Chondrocyte (in vitro differentiated cells): ENCODE results near the gene MRPL55. TPM values are rescaled to one million over a fixed set of nuclear protein-coding genes. Genes with fewer than 3 reads are reported as not detected.

Experiments used
- DNase-seq: peaks from one replicate; pipeline ENCODE4 v3.0.0; 2021; ENCODE audit warnings: mixed read lengths, low spot score
- H3K27ac Mint-ChIP-seq: one replicate; pipeline ENCODE4 v1.8.0; 2021; ENCODE audit warnings: mild to moderate bottlenecking, moderate library complexity, mixed read lengths; ENCODE audit not compliant: unreplicated experiment
- H3K27me3 Mint-ChIP-seq: 2 replicates; pipeline ENCODE4 v1.8.0; 2021; ENCODE audit warnings: low read depth, mixed read lengths
- H3K36me3 Mint-ChIP-seq: 2 replicates; pipeline ENCODE4 v1.8.0; 2021; ENCODE audit warnings: low read depth, mixed read lengths
- H3K4me1 Mint-ChIP-seq: 2 replicates; pipeline ENCODE4 v1.8.0; 2021; ENCODE audit warnings: low read depth, mild to moderate bottlenecking, mixed read lengths
- H3K4me3 Mint-ChIP-seq: one replicate; pipeline ENCODE4 v1.8.0; 2021; ENCODE audit warnings: mild to moderate bottlenecking, moderate library complexity, mixed read lengths; ENCODE audit not compliant: unreplicated experiment
- H3K9me3 Mint-ChIP-seq: 2 replicates; pipeline ENCODE4 v1.8.0; 2021; ENCODE audit warnings: low read depth, mixed read lengths
- CTCF ChIP-seq: fragments of 200-600 bp; sonication (generic); IDR thresholded peaks from 2 replicates; pipeline ENCODE4 v1.5.0; 2021; ENCODE audit warnings: antibody characterized with exemption, mild to moderate bottlenecking, moderate library complexity
- total RNA-seq: library from RNA; stranded (reverse); gene quantifications from 3 replicates; pipeline ENCODE4 v1.2.1, GENCODE V29; 2021

The MRPL55 gene
- total RNA-seq, 1 donor from 2014 or later = 48.6 TPM

- Mint-ChIP-seq H3K36me3 (no peaks in the 10 kb centered on the region), H3K27me3 (no peaks in the 10 kb centered on the region), H3K27ac (no peak overlapping the region), H3K4me3 (no peak overlapping the region), H3K9me3 (no peaks in the 10 kb centered on the region), H3K4me1 (peaks cover 32% of the 10 kb centered on the region)
- no peak for TF ChIP-seq CTCF
- DNase-seq = peak; percentile 77
These were observed 35.3 kb upstream of the MRPL55 start for GRCh38 chr1:228144193-228144992.

GRCh38 chr1:228143480-228144192 lies 34.5 kb upstream of the MRPL55 start:
- no peak overlapping the region for H3K27ac Mint-ChIP-seq
- no peaks in the 10 kb centered on the region for H3K36me3 Mint-ChIP-seq
- DNase-seq = peak; percentile 72

GRCh38 chr1:228142701-228143136 lies 33.6 kb upstream of the MRPL55 start:
- Mint-ChIP-seq H3K4me3 (peak overlapping the region; percentile 91), H3K4me1 (peaks cover 32% of the 10 kb centered on the region), H3K27ac (peak overlapping the region; percentile 17), H3K36me3 (no peaks in the 10 kb centered on the region), H3K27me3 (no peaks in the 10 kb centered on the region), H3K9me3 (no peaks in the 10 kb centered on the region)
- DNase-seq = peak; percentile 79
- no peak for TF ChIP-seq CTCF

More at GRCh38 chr1:228143480-228144192, 34.5 kb upstream of the MRPL55 start:
- H3K9me3 Mint-ChIP-seq = no peaks in the 10 kb centered on the region
- H3K4me3 Mint-ChIP-seq = no peak overlapping the region
- H3K4me1 Mint-ChIP-seq = peaks cover 32% of the 10 kb centered on the region
- no peak for TF ChIP-seq CTCF
- H3K27me3 Mint-ChIP-seq = no peaks in the 10 kb centered on the region

GRCh38 chr1:228142155-228142691 lies 33.1 kb upstream of the MRPL55 start:
- Mint-ChIP-seq H3K4me1 (peaks cover 32% of the 10 kb centered on the region), H3K27ac (no peak overlapping the region), H3K4me3 (peak overlapping the region; percentile 91), H3K9me3 (no peaks in the 10 kb centered on the region), H3K36me3 (no peaks in the 10 kb centered on the region), H3K27me3 (no peaks in the 10 kb centered on the region)
- no peak for TF ChIP-seq CTCF
- peak; percentile 88 for DNase-seq
